NCI-H1092 treated with DMSO at 0.1 percent for 48 hours (cell line): ENCODE results near the gene BRSK2.

Experiments used
- DNase-seq: peaks from one replicate; lab custom pipeline; 2025; lab: John Stamatoyannopoulos, UW

The BRSK2 gene

DNA sequence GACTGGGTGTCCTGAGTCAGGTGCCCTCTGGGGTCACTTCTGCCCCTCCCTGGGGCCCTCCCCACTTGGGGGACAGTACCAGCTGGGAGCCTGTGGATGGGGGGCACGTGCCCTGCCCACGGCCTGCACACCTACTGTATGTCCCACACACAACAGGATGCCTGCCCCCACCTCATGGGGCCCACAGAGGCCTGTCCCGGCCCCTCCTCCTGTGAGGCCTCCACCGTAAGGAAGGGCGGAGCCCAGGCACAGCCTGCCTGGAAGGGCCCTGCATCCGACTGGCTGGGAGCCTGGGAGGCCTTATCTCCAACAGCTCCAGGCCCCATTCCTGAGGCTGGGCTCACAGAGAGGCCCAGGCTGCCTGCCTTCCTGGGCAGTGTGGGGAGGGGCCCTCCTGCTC lies 47.8 kb downstream of the BRSK2 start:
- DNase-seq, result no peak

DNA sequence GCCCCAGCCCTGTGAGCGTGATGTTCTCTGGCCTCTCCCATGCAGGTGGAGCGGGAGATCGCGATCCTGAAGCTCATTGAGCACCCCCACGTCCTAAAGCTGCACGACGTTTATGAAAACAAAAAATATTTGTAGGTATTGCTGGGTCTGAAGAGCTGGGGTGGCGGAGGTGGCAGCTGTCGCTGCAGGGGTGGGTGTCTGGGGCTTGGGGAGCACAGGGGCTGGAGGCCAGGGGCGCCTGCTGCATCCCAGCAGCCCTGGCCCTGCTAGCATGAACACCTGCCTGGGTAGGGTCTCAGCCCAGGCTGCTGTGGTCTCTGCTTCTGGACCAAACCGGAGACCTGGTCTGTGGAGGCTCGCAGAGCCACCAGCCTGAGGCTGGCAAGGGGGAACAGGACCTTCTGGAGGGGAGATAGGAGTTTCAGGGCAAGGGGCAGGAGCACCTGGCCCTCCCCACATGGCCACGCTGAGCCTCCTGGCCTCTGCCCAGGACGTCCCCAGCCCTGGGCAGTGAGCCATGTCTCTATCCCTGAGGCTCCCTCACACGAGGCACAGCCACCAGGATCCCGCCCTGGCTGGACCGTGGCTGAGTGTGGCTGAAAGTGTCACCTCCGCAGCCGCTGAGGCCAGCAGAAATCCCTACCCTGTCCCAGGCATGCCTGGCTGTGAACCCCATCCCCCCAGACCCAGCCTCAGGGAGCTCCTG lies 48.7 kb downstream of the BRSK2 start:
- DNase-seq, result no peak

DNA sequence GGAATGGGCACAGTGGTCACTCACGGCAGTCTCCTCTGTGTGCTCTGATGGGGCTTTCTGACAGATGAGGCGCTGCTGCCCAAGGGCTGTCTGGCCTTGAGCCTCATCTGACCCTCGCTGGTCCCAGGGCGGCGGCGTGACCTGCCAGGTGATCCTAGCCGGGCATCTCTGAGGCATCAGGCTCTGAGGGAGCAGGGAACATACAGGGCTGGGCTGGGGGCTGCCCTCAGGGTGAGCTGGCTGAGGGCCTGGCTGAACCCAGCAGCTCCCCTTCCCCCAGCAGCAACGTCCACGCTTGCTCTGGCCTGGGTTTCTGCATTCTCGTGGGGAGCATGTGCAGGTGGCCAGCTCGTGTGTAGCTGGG lies 49.2 kb downstream of the BRSK2 start:
- DNase-seq, result no peak

DNA sequence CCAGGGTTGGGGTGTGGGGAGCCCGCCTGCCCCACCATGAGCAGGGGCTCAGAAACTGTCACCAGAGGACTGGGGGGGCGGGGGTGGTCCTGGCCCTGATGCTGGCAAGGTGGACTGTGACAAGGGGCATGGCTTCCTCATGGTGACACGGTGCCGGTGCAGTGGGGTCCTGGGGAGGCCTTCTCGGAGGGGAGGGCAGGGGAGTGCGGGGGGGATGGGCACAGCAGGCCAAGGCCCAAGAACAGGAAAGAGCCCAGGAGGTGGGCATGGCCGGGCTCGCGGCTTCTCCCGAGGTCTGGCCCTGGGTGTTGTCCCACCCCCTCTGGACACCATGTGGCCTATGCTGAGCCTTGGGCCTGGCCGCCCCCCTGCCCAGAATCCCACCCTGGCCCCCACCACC lies 49.6 kb downstream of the BRSK2 start:
- DNase-seq, result no peak

DNA sequence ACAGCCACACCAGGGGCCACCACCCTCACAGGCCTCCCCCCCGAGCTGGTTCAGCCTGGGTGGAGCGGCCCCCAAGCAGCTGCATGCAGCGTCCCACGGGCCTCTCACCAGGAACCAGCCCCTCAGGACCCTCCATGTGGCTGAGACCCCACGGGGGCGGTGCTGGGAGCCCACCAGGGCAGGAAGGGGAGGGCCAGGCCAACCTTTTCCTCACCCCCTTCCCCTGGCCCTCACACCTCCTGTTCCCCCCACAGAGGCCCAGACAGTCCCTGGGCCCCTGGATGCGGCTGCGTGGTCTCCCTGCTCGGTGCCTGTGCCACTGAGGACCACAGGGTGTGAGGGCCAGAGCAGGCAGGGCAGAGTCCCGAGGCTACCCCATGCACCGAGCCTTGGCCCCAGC lies 50.3 kb downstream of the BRSK2 start:
- no peak for DNase-seq

DNA sequence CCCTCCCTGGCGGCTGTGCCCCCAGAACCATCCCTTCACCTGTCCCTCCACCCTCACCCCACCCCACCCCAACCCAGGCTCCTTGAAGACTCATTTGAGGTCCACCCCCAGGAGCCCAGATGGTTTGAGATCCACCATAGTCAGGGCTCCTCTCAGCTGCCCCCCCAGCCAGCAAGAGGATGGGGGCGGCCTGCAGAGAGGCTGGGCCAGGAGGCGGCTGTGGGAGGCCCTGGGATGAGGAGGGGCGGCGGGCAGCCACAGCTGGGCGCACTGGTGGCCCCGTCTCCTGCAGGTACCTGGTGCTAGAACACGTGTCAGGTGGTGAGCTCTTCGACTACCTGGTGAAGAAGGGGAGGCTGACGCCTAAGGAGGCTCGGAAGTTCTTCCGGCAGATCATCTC lies 50.8 kb downstream of the BRSK2 start:
- DNase-seq, result no peak

DNA sequence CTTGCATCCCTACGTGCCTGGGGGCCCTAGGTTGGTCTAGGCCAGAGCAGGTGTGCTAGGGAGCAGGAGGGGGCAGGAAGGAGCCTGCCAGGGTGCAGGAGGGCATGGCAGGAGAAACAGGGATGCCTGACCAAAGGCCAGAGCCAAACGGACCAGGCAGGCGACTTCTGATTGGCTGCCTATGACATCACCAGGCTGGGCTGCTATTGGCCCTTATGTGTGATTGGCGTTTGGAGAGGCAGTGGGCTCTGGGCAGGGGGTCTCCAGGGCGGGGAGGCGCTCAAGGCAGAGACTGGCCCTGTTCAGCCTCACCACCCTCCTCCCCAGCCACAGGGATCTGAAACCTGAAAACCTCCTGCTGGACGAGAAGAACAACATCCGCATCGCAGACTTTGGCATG lies 52.4 kb downstream of the BRSK2 start:
- DNase-seq, result no peak

DNA sequence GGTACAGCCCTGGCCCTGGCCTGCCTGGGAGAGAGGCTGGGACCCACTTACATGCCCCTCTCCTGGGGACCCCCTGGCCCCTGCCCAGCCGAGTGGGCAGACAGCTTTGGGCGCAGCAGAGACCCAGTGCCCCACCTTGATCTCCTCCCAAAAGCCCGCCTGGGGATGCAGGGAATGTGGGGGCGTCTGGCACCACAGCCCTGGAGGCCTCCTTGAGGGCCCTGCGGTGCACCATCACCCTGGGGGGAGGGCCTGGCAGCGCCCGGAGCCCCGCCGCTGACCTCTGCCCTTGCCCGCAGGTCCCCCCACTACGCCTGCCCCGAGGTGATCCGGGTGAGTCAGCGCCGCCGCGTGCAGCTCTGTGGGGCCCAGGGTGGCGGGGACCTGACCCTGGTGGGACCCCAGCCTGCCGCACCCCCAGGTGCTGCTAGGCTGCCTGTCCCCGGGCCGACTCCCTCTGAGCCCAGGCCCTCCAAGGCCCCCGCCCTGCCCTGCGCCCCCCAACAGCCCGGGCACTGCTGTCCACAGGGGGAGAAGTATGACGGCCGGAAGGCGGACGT lies 53.2 kb downstream of the BRSK2 start:
- no peak for DNase-seq

DNA sequence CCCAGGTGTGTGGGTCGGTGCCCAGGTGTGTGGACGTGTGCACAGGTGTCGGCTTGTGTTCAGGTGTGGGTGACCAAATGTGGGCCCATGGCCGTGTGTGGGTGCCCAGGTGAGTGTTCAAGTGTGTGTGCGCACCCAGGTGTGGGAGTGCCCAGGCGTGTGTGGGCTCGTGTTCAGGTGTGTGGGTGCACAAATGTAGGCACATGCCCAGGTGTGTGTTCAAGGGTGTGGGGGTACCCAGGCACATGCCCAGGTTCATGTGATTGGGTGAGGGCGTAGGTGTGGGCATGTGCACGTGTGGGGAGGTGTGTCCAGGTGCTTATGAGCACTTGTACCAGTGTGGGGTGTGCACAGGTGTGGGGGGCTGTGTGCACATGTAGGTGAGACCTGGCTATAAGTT lies 54.0 kb downstream of the BRSK2 start:
- no peak for DNase-seq

DNA sequence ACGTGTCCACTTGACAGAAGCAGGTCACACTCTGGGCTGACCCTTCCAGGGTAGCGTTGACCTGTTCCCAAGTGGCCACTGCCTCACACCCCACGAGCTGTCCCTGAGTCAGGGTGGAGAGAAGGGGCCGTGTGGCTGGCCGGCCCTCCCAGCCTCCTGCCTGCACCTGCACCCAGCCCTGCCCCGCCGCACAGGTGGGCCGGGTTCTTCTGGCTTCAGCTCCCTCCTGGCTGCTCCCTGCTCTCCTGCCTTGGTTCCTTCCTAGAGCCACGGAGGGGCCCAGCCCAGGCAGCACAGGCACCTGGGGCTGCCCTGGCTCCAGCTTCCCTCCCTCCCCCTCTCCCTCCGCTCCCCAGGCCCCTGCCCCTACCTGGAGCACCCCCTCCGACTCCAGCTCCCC lies 54.6 kb downstream of the BRSK2 start:
- DNase-seq, result no peak

DNA sequence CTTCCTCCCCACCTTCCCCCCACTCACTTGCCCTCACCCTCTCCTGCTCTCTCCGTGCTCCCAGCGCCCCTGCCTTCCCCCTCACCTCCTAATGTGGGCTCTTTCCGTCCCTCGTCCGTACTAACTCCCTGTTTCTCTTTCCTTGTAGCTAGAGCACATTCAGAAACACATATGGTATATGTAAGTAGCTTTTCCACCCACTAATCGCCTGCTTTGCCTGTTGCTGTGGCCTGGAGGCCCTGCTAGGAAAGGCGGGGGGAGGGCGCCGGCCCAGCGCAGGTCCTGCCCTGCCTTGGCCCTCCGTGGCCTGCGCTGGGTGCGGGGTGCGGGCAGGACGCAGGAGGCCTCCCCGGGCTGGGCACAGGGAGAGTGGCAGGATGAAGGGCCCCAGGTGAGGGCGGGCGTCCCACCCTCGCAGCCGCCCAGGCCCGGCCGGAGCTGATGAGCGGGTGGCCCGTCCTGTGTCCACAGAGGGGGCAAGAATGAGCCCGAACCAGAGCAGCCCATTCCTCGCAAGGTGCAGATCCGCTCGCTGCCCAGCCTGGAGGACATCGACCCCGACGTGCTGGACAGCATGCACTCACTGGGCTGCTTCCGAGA lies 55.2 kb downstream of the BRSK2 start:
- no peak for DNase-seq

DNA sequence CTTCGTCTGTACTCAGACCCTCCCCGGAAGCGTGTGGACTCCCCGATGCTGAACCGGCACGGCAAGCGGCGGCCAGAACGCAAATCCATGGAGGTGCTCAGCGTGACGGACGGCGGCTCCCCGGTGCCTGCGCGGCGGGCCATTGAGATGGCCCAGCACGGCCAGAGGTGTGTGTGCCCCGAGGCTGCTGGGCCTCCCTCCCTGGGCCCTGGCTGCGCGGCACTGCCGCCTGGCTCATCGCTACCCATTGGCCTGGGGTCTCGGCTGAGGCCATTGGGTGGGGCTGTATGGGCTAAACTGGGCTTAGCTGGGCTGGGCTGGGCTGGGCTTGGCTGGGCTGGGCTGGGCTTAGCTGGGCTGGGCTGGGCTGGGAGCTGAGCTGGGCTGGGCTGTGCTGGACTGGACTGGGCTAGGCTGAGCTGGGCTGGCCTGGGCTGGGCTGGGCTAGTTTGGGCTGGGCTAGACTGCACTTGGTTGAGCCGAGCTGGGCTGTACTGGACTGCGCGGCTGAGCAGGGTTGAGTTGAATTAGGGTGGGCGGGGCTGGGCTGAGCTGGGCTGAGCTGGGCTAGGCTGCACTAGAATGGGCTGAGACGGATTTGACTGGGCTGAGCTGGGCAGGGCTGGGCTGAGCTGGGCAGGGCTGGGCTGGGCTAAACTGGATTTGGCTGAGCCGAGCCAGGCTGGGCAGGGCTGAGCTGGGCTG lies 56.2 kb downstream of the BRSK2 start:
- no peak for DNase-seq

DNA sequence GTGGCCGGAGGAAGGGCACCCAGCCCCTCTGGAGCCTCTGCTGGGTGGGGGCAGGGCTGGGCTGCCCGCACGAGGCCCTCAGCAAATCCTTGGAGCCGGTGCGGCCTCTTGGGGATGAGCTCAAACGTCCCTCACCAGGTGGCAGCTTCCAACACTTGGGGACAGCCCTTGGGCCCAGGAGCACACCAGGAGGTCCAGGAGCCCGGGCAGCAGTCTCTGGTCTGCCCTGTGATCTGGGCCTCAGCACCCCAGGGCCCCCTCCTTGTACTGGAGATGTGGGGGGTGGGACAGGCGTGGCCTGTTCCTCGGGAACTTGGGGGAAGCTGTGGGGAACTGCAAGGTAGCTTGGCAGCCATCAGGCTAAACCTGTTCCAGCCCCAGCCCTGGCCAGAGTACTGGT lies 56.9 kb downstream of the BRSK2 start:
- no peak for DNase-seq

DNA sequence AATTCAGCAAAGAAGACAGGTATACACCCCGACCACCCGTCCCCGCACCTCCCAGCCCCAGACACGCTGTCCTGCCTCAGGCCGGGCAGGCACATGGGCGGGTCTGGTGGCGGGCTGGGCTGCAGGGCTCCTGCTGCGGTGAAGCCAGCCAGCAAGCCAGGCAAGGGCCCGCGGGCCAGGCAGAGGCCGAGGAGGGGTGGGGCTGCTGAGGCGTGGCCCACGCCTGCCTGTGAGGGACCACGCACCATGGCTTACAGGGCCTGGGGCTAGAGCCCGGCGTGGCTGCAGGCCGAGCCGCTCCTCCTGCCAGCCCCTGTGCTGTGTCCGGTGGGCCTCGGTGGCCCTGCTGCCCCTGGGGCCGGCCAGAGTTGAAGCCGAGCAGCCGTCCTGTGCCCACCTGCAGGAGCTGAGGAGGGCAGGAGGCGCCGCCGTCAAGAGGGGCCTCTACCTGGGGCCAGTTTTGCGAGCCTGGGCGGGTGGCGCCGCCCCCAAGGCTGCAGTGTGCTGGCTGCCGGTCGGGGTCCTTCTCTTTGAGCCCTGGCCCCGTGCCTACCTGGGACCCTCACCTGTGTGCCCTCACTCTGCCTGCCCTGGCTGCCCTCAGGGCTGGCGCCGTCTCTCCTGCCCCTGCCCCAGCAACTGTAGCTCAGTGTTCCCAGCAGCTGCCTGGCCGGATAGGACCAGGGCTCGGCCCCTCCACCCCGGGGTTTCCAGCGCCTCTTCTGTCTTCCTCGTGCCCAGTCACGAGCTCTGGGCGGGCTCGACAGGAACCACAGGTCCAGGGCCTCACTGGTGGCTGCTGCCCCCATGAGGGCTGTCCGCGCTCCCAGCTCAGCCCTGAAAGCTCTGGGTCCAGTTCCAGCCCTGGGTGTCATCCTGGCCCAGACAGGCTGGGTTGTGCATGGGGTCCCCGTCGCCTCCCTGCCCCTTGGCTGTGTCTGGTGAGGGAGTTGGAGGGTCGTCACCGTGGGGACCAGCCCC lies 58.4 kb downstream of the BRSK2 start:
- no peak for DNase-seq

DNA sequence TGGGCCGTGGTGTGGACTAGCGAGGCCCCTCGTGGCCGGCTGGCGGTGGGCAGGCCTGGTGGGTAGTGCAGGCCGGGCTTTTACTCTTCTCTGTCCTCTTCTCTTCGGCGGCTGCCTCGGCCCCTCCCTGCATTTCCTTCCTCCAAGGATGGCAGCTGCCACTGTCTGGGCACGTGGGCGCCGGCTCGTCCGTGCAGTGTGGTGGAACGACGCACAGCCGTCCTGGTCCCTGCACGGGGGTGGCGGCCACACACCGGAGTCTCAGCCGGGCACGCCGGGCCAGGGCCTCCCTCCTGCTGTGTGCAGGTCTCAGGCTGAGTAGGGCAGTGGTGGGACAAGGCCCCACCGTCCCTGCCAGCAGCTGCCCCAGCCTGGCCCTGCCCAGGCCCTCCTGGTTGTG lies 59.1 kb downstream of the BRSK2 start:
- DNase-seq, result no peak

DNA sequence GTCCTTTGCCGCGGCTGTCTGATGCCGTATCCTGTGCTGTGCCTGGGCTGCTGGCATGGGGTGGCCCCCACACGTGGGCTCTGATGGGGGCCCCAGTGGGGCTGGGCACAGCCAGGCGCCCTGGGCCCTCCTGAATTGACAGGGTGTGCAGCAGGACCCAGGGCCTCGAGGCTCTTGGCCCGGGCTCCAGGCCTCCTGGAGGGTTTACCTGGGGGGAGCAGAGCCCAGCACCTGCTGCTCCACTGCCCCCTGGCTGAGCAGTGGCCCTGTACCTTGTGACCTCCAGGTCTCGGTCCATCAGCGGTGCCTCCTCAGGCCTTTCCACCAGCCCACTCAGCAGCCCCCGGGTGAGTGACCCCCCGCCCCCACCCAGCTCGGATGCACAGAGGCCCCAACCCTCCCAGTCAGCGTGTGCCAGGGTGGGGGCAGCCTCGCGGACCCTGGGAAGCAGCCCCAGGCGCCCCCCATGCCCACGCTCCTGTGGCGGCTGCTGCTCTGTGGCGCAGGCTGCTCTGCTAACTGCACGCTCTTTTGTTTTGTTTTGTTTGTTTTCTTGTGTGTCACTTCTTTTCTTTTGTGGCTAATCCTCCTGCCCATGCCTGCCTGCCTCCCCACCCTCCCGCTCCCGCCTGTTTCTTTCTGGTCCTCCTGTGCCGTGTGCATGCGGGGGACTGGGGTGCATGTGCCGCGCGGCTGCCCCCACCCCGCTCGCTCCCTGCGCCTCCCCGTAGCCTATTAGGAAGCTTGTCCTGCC lies 59.9 kb downstream of the BRSK2 start:
- no peak for DNase-seq

DNA sequence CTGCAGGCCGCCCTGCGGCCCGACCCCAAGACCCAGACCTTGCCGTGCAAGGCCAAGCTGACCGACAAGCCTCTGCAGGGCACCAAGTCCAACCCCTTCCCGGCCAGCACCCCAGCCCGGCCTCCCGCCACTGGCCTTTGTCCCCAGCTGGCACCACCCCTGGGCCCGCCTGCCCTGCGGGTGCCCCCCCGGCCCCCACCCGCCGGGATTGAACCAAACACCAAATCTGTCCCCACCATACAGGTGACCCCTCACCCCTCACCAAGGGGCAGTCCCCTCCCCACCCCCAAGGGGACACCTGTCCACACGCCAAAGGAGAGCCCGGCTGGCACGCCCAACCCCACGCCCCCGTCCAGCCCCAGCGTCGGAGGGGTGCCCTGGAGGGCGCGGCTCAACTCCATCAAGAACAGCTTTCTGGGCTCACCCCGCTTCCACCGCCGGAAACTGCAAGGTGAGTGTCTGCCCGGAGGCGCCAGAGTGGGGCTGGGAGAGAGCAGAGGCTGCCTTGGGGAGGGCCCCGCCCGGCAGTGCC lies 60.7 kb downstream of the BRSK2 start:
- DNase-seq, result no peak

DNA sequence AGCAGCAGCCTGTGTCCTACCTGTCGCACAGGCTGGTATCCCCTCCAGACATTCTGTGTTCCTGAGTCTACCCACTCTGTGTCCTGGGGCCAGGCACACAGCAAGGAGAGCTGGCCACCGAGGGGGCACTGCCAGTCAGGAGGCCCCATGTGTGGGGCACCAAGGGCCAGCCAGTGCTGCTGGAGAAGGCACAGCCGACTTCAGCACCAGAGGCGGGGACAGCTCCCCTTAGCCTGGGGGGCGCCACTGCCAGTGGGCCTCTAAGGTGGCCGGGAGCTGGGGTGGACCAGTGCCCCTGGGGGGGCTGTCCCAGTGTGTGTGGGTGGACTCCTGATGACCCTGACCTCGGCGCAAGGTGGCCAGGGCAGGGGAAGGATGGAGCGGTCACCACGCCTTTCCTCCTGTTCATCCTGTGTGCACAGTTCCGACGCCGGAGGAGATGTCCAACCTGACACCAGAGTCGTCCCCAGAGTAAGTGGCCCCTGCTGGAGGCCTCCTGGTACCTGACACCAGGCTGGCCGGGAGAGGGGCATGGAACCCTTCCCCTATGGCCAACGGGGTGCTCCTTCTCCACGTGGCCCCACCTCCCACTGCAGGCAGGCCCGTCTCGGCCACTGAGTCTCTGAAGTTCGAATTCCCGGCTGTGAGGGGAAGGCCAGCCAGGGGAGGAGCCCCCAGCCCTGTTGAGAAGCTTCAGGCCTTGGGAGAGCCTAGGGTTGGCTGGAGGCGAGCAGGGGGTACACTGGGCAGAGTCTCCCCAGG lies 61.4 kb downstream of the BRSK2 start:
- no peak for DNase-seq

DNA sequence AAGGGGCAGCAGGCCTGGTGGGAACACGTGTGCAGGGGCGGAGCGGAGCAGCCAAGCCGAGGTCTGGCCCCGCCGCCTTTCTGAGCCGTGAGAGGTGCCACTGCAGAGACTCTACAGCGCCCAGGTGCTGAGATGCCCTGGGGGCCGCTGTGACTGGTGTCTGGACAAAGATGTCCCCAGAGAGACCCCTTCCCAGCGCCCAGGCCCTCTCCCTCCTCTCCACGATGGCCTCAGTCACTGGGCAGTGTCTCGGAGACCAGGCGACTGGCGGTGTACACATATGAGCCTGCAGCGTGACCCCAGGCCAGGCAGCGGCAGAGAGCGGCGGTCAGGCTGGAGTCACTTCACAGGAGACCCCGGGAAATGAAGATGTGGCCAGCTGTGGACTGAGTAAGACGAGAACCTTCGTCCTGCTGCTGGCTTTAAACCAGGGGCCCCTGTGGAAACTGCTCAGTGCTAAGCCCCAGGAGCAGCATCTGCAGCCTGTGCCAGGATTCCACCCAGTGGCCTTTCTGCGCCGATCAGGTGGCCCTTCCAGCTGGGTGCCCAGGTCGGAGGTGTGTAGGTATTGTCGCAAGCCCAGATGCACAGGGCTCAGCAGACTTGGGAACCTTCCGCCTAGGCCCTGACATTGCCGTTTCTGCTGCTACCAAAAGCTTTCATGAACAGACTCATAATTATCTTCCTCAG lies 62.2 kb downstream of the BRSK2 start:
- no peak for DNase-seq

DNA sequence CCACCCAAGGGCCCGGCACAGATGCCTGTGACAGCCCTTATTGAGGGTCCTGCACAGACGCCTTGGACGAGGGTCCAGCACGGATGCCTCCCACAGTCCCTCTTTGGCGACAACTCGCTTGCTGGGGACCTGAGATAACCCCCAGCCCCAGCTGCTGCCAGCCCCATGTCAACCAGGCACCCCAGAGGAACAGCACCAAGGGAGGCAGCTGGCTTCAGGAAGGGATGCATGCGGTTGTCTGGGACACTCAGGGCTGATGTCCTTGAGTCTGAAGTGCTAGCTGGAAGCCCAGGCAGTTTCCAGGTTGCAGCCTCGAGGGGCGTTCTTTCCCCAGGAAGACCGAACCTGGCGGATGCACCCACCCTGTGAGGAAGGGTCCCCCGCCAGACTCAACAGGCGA lies 63.0 kb downstream of the BRSK2 start:
- DNase-seq, result no peak
